ENCODE data around the gene STXBP1.

The STXBP1 gene

DNA sequence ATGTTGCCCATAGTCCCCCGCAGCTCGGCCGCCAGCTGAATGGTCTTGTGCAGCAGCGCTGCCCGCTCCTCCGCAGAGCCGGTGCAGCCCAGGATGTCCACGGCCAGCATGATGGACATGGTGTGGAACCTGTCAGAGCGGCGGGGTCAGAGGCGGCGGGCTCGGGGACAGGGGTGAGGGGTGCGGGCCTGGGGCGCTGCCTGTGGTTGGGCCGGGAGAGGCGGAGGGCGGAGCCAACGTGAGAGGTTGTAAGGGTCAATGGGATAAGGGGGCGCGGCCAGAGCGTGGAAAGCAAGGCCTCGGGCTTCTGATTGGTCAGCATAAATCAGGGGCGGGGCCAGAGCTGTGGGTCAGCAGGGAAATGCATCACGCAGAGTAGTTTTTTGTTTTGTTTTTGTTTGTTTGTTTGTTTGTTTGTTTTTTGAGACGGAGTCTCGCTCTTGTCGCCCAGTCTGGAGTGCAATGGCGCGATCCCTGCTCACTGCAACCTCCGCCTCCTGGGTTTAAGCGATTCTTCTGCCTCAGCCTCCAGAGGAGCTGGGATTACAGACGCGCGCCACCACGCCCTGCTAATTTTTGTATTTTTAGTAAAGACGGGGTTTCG lies 129.9 kb downstream of the STXBP1 start:
- H3K36me3 Mint-ChIP-seq (ENCODE audit: low read depth): peaks cover 34% of the 10 kb centered on the region
- H3K9me3 Mint-ChIP-seq: no peaks in the 10 kb centered on the region
- H3K4me1 Mint-ChIP-seq (ENCODE audit: low read depth): peaks cover 2% of the 10 kb centered on the region
- no peak overlapping the region for H3K4me3 Mint-ChIP-seq
- H3K27ac Mint-ChIP-seq: no peak overlapping the region
- no peaks in the 10 kb centered on the region for H3K27me3 Mint-ChIP-seq (ENCODE audit: low read depth)
